ENCODE results near the gene CATSPERE.
"Not testable (repeated sequence)": the region's sequence is repeated elsewhere in the genome, so short reads cannot be mapped to it uniquely, and the experiment has no call there.

Gene CATSPERE

GRCh38 chr1:244513493-244513892 is 52.4 kb downstream of the CATSPERE start:
- TF ChIP-seq JUND (IDR thresholded peaks at IDR 0.05; ENCODE audit: low read depth), result no peak
- in situ Hi-C loops (cut with HindIII; ENCODE audit: low pct_unique_long_range_greater_than_20kb, low sequenced_read_pairs), result no loop called here

DNA sequence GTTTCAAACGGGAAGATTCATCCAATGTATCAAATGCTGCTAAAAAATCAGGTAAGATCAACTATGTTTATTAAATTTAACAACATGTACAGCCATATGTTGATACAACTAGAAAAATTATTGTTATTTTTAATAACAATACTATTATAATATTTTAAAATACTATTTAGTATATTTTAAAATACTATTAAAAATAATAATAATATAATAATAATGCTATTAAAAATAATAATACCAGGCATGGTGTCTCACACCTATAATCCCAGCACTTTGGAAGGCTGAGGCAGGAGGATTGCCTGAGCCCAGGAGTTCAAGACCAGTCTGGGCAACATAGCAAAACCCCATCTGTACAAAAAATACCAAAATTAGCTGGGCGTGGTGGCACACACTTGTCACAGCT is 54.6 kb downstream of the CATSPERE start:
- in situ Hi-C loops (cut with HindIII; ENCODE audit: low pct_unique_long_range_greater_than_20kb, low sequenced_read_pairs), result no loop called here
- DNase-seq (ENCODE audit: low read depth in 1 of 2, low spot score in 1 of 2), result no peak
- TF ChIP-seq JUND (IDR thresholded peaks at IDR 0.05; ENCODE audit: low read depth), result no peak

More at GRCh38 chr1:244513493-244513892, 52.4 kb downstream of the CATSPERE start:
- DNase-seq (ENCODE audit: low read depth in 1 of 2, low spot score in 1 of 2), result no peak

DNA sequence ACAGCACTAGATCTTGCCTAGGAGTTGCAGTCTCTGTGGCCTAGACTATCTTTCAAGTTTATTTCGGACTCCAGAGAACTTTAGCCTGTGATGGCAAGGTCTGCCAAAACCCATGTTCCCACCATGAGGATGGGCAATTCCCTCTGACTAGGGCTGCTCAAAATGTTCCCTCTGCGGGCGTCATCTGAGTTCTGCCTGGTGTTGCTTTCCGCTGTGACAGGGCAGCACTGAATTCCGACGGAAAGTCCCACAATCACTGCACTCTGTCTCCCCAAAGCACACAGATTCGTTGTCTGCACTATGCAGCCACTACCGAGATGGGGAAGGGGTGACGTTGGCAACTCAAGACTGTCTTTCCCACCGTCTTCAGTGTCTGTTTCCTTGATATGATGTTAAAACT is 75.2 kb downstream of the CATSPERE start:
- no peak for DNase-seq (ENCODE audit: low read depth in 1 of 2, low spot score in 1 of 2)
- TF ChIP-seq JUND (IDR thresholded peaks at IDR 0.05; ENCODE audit: low read depth), result no peak
- in situ Hi-C loops (cut with HindIII; ENCODE audit: low pct_unique_long_range_greater_than_20kb, low sequenced_read_pairs), result no loop called here

GRCh38 chr1:244545511-244545910 is 84.4 kb downstream of the CATSPERE start:
- DNase-seq (ENCODE audit: low read depth in 1 of 2, low spot score in 1 of 2), result no peak
- in situ Hi-C loops (cut with HindIII; ENCODE audit: low pct_unique_long_range_greater_than_20kb, low sequenced_read_pairs), result no loop called here
- no peak for TF ChIP-seq JUND (IDR thresholded peaks at IDR 0.05; ENCODE audit: low read depth)

- DNase-seq (ENCODE audit: low read depth in 1 of 2, low spot score in 1 of 2), result peak in 1 of 2 experiments; percentile 15
- in situ Hi-C loops (cut with HindIII; ENCODE audit: low pct_unique_long_range_greater_than_20kb, low sequenced_read_pairs), result no loop called here
- no peak for TF ChIP-seq JUND (IDR thresholded peaks at IDR 0.05; ENCODE audit: low read depth)
Measured at GRCh38 chr1:244548558-244549115, 87.6 kb downstream of the CATSPERE start.

DNA sequence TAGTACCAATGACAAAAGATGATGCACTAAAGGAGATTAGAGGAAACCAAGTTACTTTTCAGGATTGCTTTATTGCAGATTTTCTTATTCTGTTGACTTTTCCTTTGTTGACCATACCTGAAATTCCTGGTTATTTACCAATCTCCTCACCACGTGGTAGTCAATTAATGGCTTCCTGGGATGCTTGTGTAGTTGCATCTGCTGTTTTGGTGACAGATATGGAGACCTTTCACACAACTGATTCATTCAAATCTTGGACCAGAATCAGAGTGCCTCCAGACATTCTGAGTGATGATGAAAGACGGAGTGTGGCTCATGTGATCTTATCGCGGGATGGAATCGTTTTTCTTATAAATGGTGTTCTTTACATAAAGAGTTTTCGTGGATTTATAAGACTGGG is 91.3 kb downstream of the CATSPERE start:
- DNase-seq (ENCODE audit: low read depth in 1 of 2, low spot score in 1 of 2), result peak in 1 of 2 experiments; percentile 43
- peak; percentile 25; the same call in 1 of the 2 replicates for TF ChIP-seq JUND (IDR thresholded peaks at IDR 0.05; ENCODE audit: low read depth)
- in situ Hi-C loops (cut with HindIII; ENCODE audit: low pct_unique_long_range_greater_than_20kb, low sequenced_read_pairs), result no loop called here

DNA sequence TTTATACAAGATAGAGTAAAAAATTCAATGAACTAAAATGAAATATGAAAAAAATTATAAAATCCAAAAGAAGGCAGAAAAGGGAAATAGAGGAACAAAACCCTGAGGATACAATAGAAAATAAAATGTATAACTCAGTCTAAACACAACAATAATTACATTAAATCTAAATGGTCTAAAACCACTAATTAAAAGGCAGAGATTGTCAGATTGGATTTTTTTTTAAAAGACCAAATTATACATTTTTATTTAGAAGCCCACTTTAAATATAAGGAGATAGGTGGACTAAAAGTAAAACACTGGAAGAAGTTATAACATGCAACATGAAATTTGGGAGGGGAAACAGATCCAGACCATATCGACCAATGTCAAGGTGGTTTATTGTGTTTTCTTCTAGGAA is 95.2 kb downstream of the CATSPERE start:
- no peak for TF ChIP-seq JUND (IDR thresholded peaks at IDR 0.05; ENCODE audit: low read depth)
- in situ Hi-C loops (cut with HindIII; ENCODE audit: low pct_unique_long_range_greater_than_20kb, low sequenced_read_pairs), result no loop called here
- DNase-seq (ENCODE audit: low read depth in 1 of 2, low spot score in 1 of 2), result no peak

DNA sequence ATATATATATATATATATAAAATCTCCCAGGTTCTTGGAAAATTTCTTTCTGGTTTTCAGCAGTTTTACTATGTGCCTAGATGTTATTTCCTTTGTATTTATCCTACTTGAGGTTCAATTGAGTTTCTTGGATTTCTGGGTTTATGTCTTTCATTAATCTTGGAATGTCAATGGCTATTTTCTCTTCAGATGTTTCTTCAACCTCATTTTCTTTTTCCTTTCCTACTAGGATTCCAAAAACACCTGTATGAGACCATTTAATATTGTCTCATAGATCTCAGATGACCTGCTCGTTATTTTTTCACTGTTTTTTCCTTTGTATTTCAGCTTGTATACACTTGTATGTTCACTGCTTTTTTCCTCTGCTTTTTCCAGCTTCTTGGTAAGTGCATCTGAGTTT is 96.5 kb downstream of the CATSPERE start:
- DNase-seq (ENCODE audit: low read depth in 1 of 2, low spot score in 1 of 2), result no peak
- in situ Hi-C loops (cut with HindIII; ENCODE audit: low pct_unique_long_range_greater_than_20kb, low sequenced_read_pairs), result no loop called here
- TF ChIP-seq JUND (IDR thresholded peaks at IDR 0.05; ENCODE audit: low read depth), result no peak

DNA sequence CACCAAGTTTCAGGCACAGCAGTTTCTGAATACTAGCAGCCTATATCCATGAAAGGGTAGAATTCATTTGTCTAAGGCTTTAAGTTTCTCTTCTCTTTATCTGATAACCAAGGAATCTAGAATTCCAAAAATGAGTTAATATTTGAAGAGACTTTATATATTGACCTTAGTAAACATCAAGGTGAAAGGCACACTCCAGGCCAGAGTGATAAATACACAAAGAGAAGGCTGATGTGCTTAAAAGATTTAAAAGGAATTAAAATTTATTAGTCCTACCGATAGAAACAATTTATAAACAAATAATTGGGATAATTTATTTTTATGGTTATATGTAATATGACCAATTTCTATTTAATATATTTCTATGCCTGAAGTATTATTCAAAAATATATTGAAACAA is 98.5 kb downstream of the CATSPERE start:
- DNase-seq (ENCODE audit: low read depth in 1 of 2, low spot score in 1 of 2), result peak in 1 of 2 experiments; percentile 43
- no peak for TF ChIP-seq JUND (IDR thresholded peaks at IDR 0.05; ENCODE audit: low read depth)
- in situ Hi-C loops (cut with HindIII; ENCODE audit: low pct_unique_long_range_greater_than_20kb, low sequenced_read_pairs), result no loop called here

DNA sequence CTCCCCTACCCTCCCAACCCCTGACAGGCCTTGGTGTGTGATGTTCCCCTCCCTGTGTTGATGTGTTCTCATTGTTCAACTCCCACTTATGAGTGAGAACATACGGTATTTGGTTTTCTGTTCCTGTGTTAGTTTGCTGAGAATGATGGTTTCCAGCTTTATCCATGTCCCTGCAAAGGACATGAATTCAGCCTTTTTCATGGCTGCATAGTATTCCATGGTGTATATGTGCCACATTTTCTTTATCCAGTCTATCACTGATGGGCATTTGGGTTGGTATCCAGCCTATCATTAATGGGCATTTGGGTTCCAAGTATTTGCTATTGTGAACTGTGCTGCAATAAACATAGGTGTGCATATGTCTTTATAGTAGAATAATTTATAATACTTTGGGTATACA is 101.8 kb downstream of the CATSPERE start:
- DNase-seq (ENCODE audit: low read depth in 1 of 2, low spot score in 1 of 2); in situ Hi-C loops (cut with HindIII; ENCODE audit: low pct_unique_long_range_greater_than_20kb, low sequenced_read_pairs): not testable (repeated sequence)

DNA sequence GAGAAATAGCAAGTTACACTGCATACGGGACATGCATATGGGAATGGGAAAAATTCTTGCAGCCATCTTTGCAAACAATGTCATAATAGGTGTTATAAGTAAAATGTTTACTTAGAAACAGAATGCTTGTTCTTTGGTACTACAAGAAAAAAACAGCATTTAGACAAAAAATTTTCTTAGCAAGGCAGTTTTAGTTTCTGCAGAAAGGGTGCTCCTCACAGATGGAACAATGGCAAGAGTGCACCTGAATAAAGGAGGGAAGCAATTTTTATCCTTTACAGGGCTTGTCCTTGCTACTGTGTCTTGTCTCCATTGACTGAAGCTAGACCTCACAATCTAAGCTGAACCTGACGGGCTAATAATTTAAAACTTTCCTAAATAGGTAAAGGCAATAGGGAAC is 112.7 kb downstream of the CATSPERE start:
- in situ Hi-C loops (cut with HindIII; ENCODE audit: low pct_unique_long_range_greater_than_20kb, low sequenced_read_pairs), result no loop called here
- DNase-seq (ENCODE audit: low read depth in 1 of 2, low spot score in 1 of 2), result no peak
- TF ChIP-seq JUND (IDR thresholded peaks at IDR 0.05; ENCODE audit: low read depth), result no peak

GRCh38 chr1:244576259-244576892 is 115.3 kb downstream of the CATSPERE start:
- no peak for DNase-seq (ENCODE audit: low read depth in 1 of 2, low spot score in 1 of 2)
- no peak for TF ChIP-seq JUND (IDR thresholded peaks at IDR 0.05; ENCODE audit: low read depth)
- in situ Hi-C loops (cut with HindIII; ENCODE audit: low pct_unique_long_range_greater_than_20kb, low sequenced_read_pairs), result no loop called here

DNA sequence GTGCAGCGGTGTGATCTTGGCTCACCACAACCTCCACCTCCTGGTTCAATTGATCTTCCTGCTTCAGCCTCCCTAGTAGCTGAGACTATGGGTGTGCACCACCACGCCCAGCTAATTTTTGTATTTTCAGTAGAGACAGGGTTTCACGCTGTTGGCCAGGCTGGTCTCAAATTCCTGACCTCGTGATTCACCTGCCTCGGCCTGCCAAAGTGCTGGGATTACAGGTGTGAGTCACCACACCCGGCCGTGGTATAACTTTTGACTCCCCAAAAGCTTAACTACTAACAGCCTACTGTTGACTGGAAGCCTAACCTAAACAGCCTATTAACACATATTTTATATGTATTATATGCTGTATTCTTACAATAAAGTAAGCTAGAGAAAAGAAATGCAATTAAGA is 117.1 kb downstream of the CATSPERE start:
- DNase-seq (ENCODE audit: low read depth in 1 of 2, low spot score in 1 of 2); in situ Hi-C loops (cut with HindIII; ENCODE audit: low pct_unique_long_range_greater_than_20kb, low sequenced_read_pairs): not testable (repeated sequence)

Data from T47D (cell line).